H9 (cell line): ENCODE results near the gene ANK3. TPM values are rescaled to one million over a fixed set of nuclear protein-coding genes. Genes with fewer than 3 reads are reported as not detected.

ENCODE experiments used
- DNase-seq: peaks from one replicate; pipeline ENCODE4 v3.0.0-alpha.2; 2017
- H2AFZ ChIP-seq: one replicate; pipeline ENCODE4 v1.6.1; 2013; ENCODE audit warnings: mild to moderate bottlenecking, low read length, control low read depth, moderate library complexity
- H2AK5ac ChIP-seq: 2 replicates; pipeline ENCODE4 v1.6.1; 2013; ENCODE audit warnings: low read length, control low read depth, mixed read lengths; ENCODE audit not compliant: insufficient read length
- H2BK120ac ChIP-seq: one replicate; pipeline ENCODE4 v1.6.1; 2013; ENCODE audit warnings: low read depth, mild to moderate bottlenecking, low read length, control low read depth, inconsistent platforms; ENCODE audit not compliant: poor library complexity, severe bottlenecking
- H2BK12ac ChIP-seq: 2 replicates; pipeline ENCODE4 v1.6.1; 2013; ENCODE audit warnings: low read length, control low read depth, mixed read lengths, low read depth; ENCODE audit not compliant: insufficient read length
- H2BK15ac ChIP-seq: 2 replicates; pipeline ENCODE4 v1.6.1; 2013; ENCODE audit warnings: low read depth, low read length, control low read depth
- H2BK20ac ChIP-seq: one replicate; pipeline ENCODE4 v1.6.1; 2013; ENCODE audit warnings: low read depth, mild to moderate bottlenecking, low read length, control low read depth, inconsistent platforms; ENCODE audit not compliant: poor library complexity, severe bottlenecking
- H2BK5ac ChIP-seq: 2 replicates; pipeline ENCODE4 v1.6.1; 2013; ENCODE audit warnings: low read length, control low read depth, mixed read lengths; ENCODE audit not compliant: insufficient read length
- H3K14ac ChIP-seq: 2 replicates; pipeline ENCODE4 v1.6.1; 2013; ENCODE audit warnings: low read length, control low read depth; ENCODE audit not compliant: insufficient read depth
- H3K18ac ChIP-seq: 2 replicates; pipeline ENCODE4 v1.6.1; 2013; ENCODE audit warnings: low read depth, mild to moderate bottlenecking, mixed read lengths, low read length, control low read depth; ENCODE audit not compliant: insufficient read length
- H3K23ac ChIP-seq: 2 replicates; pipeline ENCODE4 v1.6.1; 2013; ENCODE audit warnings: low read length, control low read depth, mixed read lengths, low read depth; ENCODE audit not compliant: insufficient read length
- H3K23me2 ChIP-seq: 2 replicates; pipeline ENCODE4 v1.6.1; 2013; ENCODE audit warnings: low read depth, mild to moderate bottlenecking, mixed read lengths, low read length, control low read depth; ENCODE audit not compliant: insufficient read length, poor library complexity, severe bottlenecking
- H3K27ac ChIP-seq: 2 replicates; pipeline ENCODE4 v1.5.1; 2013; ENCODE audit warnings: low read length, control low read depth, mixed read lengths, low read depth; ENCODE audit not compliant: insufficient read length
- H3K27me3 ChIP-seq: 2 replicates; pipeline ENCODE4 v1.6.1; 2013; ENCODE audit warnings: low read length, control low read depth, inconsistent platforms; ENCODE audit not compliant: insufficient read depth
- H3K4ac ChIP-seq: 2 replicates; pipeline ENCODE4 v1.6.1; 2013; ENCODE audit warnings: low read depth, mild to moderate bottlenecking, control low read depth, inconsistent platforms, low read length, moderate library complexity
- H3K4me1 ChIP-seq: 2 replicates; pipeline ENCODE4 v1.6.1; 2013; ENCODE audit warnings: low read length, control low read depth, inconsistent platforms; ENCODE audit not compliant: insufficient read depth
- H3K4me2 ChIP-seq: 2 replicates; pipeline ENCODE4 v1.6.1; 2013; ENCODE audit warnings: low read length, control low read depth, mixed read lengths; ENCODE audit not compliant: insufficient read length, insufficient read depth
- H3K56ac ChIP-seq: 2 replicates; pipeline ENCODE4 v1.6.1; 2013; ENCODE audit warnings: low read depth, mild to moderate bottlenecking, mixed read lengths, low read length, control low read depth; ENCODE audit not compliant: insufficient read length
- H3K79me1 ChIP-seq: 2 replicates; pipeline ENCODE4 v1.6.1; 2013; ENCODE audit warnings: low read depth, mild to moderate bottlenecking, moderate library complexity, low read length, control low read depth, inconsistent platforms; ENCODE audit not compliant: insufficient read depth, poor library complexity, severe bottlenecking
- H3K79me2 ChIP-seq: 2 replicates; pipeline ENCODE4 v1.6.1; 2013; ENCODE audit warnings: low read length, control low read depth, inconsistent platforms; ENCODE audit not compliant: insufficient read depth
- H3K9ac ChIP-seq: 2 replicates; pipeline ENCODE4 v1.6.1; 2013; ENCODE audit warnings: low read length, control low read depth, mixed read lengths; ENCODE audit not compliant: insufficient read length; ENCODE audit errors: extremely low read depth
- H3K9me3 ChIP-seq: one replicate; pipeline ENCODE4 v1.6.1; 2013; ENCODE audit warnings: low read depth, low read length, inconsistent platforms; ENCODE audit not compliant: control insufficient read depth
- H3T11ph ChIP-seq: one replicate; pipeline ENCODE4 v1.6.1; 2013; ENCODE audit warnings: mild to moderate bottlenecking, low read length, control low read depth, inconsistent platforms
- H4K20me1 ChIP-seq: one replicate; pipeline ENCODE4 v1.6.1; 2013; ENCODE audit not compliant: control insufficient read depth, insufficient read length, insufficient read depth
- H4K5ac ChIP-seq: 2 replicates; pipeline ENCODE4 v1.6.1; 2013; ENCODE audit warnings: low read depth, mild to moderate bottlenecking, mixed read lengths, low read length, control low read depth; ENCODE audit not compliant: insufficient read length
- H4K8ac ChIP-seq: replicated peaks from 2 replicates; pipeline ENCODE4 v1.6.1; 2013; ENCODE audit warnings: low read length, control low read depth, mixed read lengths, low read depth; ENCODE audit not compliant: insufficient read length
- H4K91ac ChIP-seq: 2 replicates; pipeline ENCODE4 v1.6.1; 2013; ENCODE audit warnings: low read depth, mild to moderate bottlenecking, moderate library complexity, mixed read lengths, low read length, control low read depth; ENCODE audit not compliant: insufficient read length
- H3K27ac Mint-ChIP-seq, 3 experiments: 2 replicates in 2 of 3; 3 replicates in 1 of 3; pipeline ENCODE4 v1.8.0; 2020 to 2021; ENCODE audit warnings: mixed read lengths in 3 of 3, mild to moderate bottlenecking in 1 of 3, moderate library complexity in 1 of 3
- H3K27me3 Mint-ChIP-seq: 2 replicates; pipeline ENCODE4 v1.8.0; 2021; ENCODE audit warnings: low read depth, mild to moderate bottlenecking, moderate library complexity, mixed read lengths
- H3K36me3 Mint-ChIP-seq, 3 experiments: 2 replicates in 2 of 3; 3 replicates in 1 of 3; pipeline ENCODE4 v1.8.0; 2020 to 2021; ENCODE audit warnings: low read depth in 3 of 3, mixed read lengths in 3 of 3; ENCODE audit not compliant: insufficient read depth in 1 of 3
- H3K4me1 Mint-ChIP-seq, 2 experiments: 2 replicates each; pipeline ENCODE4 v1.8.0; 2020; ENCODE audit warnings: mixed read lengths in 2 of 2
- H3K4me3 Mint-ChIP-seq, 2 experiments: 2 replicates in 1 of 2; 3 replicates in 1 of 2; pipeline ENCODE4 v1.8.0; 2020 to 2021; ENCODE audit warnings: mild to moderate bottlenecking in 2 of 2, mixed read lengths in 2 of 2, moderate library complexity in 1 of 2
- H3K9me3 Mint-ChIP-seq, 2 experiments: 2 replicates in 1 of 2; 3 replicates in 1 of 2; pipeline ENCODE4 v1.8.0; 2020; ENCODE audit warnings: mild to moderate bottlenecking in 2 of 2, mixed read lengths in 2 of 2, moderate library complexity in 1 of 2
- CTCF ChIP-seq: fragments of 200-600 bp; sonication (generic); conservative IDR thresholded peaks from 3 replicates; pipeline ENCODE4 v1.8.0; 2021; ENCODE audit warnings: antibody characterized with exemption, mild to moderate bottlenecking
- WGBS: extraction: QIAGEN DNeasy Blood & Tissue Kit; methylation state at CpG from one replicate; pipeline ENCODE4 v1.1.7; 2013; ENCODE audit warnings: missing lambda C conversion rate, low lambda C conversion rate, mixed read lengths; ENCODE audit not compliant: insufficient read length; ENCODE audit errors: extremely low coverage; 5-methylcytosine and 5-hydroxymethylcytosine counted together
- total RNA-seq: library from RNA; stranded (reverse); gene quantifications from 2 replicates; pipeline ENCODE4 v1.2.1, GENCODE V29; 2021

The ANK3 gene
- total RNA-seq, 1 experiment from 2014 or later: 59.6 TPM

- H3K9me3 ChIP-seq: no peaks in the 10 kb centered on the region
- no peak overlapping the region for H3K56ac ChIP-seq
- no peaks in the 10 kb centered on the region for H3K36me3 Mint-ChIP-seq
- no peaks in the 10 kb centered on the region for H3K79me1 ChIP-seq
- H3K79me2 ChIP-seq: no peaks in the 10 kb centered on the region
- H4K91ac ChIP-seq: no peak overlapping the region
- no peak overlapping the region for H2BK20ac ChIP-seq
- no peak overlapping the region for H4K5ac ChIP-seq
- H3K4me1 Mint-ChIP-seq: peaks cover 7 to 13% of the 10 kb centered on the region in 2 experiments
- H2AFZ ChIP-seq: no peak overlapping the region
- no peak overlapping the region for H2BK12ac ChIP-seq
- H3K4me2 ChIP-seq: no peak overlapping the region
- no peak overlapping the region for H3K4me3 Mint-ChIP-seq
- no peaks in the 10 kb centered on the region for H3K23me2 ChIP-seq
- no peak overlapping the region for H3K4ac ChIP-seq
- no peak overlapping the region for H2AK5ac ChIP-seq
- WGBS: no CpG with 5 or more reads among the region's 4 CpGs
- H4K20me1 ChIP-seq: no peaks in the 10 kb centered on the region
- TF ChIP-seq CTCF: no peak
- DNase-seq: no peak
- no peaks in the 10 kb centered on the region for H3K9me3 Mint-ChIP-seq
- H3K14ac ChIP-seq: no peak overlapping the region
- H4K8ac ChIP-seq: no peak overlapping the region
- no peak overlapping the region for H3K23ac ChIP-seq
- peaks cover 5% of the 10 kb centered on the region; the same call in 1 of the 2 replicates for H3K27me3 ChIP-seq
- H2BK15ac ChIP-seq: no peak overlapping the region
- no peaks in the 10 kb centered on the region for H3K4me1 ChIP-seq
- H2BK120ac ChIP-seq: no peak overlapping the region
- peaks cover 26% of the 10 kb centered on the region for H3K27me3 Mint-ChIP-seq
- H3K18ac ChIP-seq: no peak overlapping the region
- H3K27ac ChIP-seq: no peak overlapping the region
- H2BK5ac ChIP-seq: no peak overlapping the region
- no peak overlapping the region for H3T11ph ChIP-seq
- H3K27ac Mint-ChIP-seq: no peak overlapping the region
- no peak overlapping the region for H3K9ac ChIP-seq
Measured at GRCh38 chr10:60424971-60425370, 35.3 kb upstream of the ANK3 start.
